K562 (cell line): ENCODE data around the gene GPRIN3.

Source experiments
- CTCF ChIP-seq, 3 experiments: IDR thresholded peaks in 2 of 3; conservative IDR thresholded peaks in 1 of 3; 2 replicates each; pipeline ENCODE4 v1.5.1; 2011 to 2012; ENCODE audit warnings: low read length in 3 of 3, mild to moderate bottlenecking in 3 of 3, control low read depth in 2 of 3, improper control_type of control experiment in 1 of 3, inconsistent platforms in 1 of 3, low read depth in 1 of 3, mixed read lengths in 1 of 3, moderate library complexity in 1 of 3; ENCODE audit not compliant: insufficient read depth in 2 of 3
- MAX ChIP-seq: sonication (generic); formaldehyde crosslinking; IDR thresholded peaks from 2 replicates; pipeline ENCODE4 v1.9.0; 2022; ENCODE audit warnings: mild to moderate bottlenecking, missing genetic modification reagents
- MAZ ChIP-seq, 2 experiments: fragments of 450-650 bp in 1 of 2; sonication (generic) in 1 of 2; formaldehyde crosslinking; IDR thresholded peaks in 1 of 2; conservative IDR thresholded peaks in 1 of 2; 2 replicates each; pipeline versions ENCODE4 v1.4.0 to v1.5.0; 2020; ENCODE audit warnings: mild to moderate bottlenecking in 1 of 2, missing genetic modification reagents in 1 of 2
- SOX6 ChIP-seq: fragments of 450-650 bp; IDR thresholded peaks from 2 replicates; pipeline ENCODE4 v1.6.1; 2014; ENCODE audit warnings: mild to moderate bottlenecking

- no peak for TF ChIP-seq MAZ (CRISPR knock-in tag; conservative IDR thresholded peaks at IDR 0.05 in 1 of 2, IDR thresholded peaks at IDR 0.05 in 1 of 2)
- no peak for TF ChIP-seq SOX6
- TF ChIP-seq CTCF (IDR thresholded peaks at IDR 0.05 in 2 of 3, conservative IDR thresholded peaks at IDR 0.05 in 1 of 3; ENCODE audit: insufficient read depth in 2 of 3, low read depth in 1 of 3, low read length in 3 of 3): no peak
- TF ChIP-seq MAX: no peak
Measured at GRCh38 chr4:89276296-89276695, 31.3 kb downstream of the GPRIN3 start.
